ENCODE results near the gene WASL. TPM values are rescaled to one million over a fixed set of nuclear protein-coding genes. Genes with fewer than 3 reads are reported as not detected.

Gene WASL
- total RNA-seq, 1 experiment from 2014 or later, result 39.3 TPM

DNA sequence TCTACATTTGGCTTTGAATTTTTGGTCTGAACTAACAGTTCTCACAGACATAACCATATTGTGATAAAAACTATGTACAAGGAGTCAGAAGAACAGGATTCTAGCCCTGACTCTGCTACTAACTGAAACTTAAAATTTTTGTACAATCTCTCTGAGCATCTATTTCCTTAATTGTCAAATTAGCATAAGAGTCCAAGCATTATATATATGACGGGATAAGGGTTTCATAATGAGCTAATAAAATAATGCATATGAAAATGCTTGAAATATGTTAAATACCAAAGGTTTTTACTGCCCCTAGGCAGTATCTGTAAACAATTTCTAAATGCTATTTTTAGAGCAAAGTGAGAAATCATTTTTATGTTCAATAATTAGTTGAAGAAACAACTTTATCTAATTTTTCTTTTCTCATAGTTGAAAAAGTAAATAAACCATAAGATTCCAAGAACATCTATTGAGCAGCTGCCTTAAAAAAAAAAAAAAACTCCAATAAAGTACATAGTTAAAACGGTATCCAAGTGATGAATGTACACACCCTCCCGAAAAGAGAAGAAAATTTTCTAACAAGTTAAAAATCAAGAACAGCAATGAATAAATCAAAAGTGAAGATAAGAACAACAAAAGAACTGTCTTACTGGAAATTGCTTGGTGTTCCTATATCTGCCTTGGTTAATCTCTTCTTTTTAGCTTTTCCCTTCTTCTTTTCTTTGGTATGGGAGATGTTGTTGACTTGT is 52.7 kb downstream of the WASL start:
- WGBS (ENCODE audit: extremely low coverage, insufficient read length, low lambda C conversion rate), result no CpG with 5 or more reads among the region's 3 CpGs

More for the DNA sequence above, 52.7 kb downstream of the WASL start:
- Histone ChIP-seq H2AFZ (ENCODE audit: low read length) (no peak overlapping the region), H3K79me1 (ENCODE audit: insufficient read depth, low read depth, low read length, poor library complexity, severe bottlenecking) (no peaks in the 10 kb centered on the region), H3K56ac (ENCODE audit: insufficient read length, low read depth, low read length) (no peak overlapping the region), H2BK12ac (ENCODE audit: insufficient read length, low read depth, low read length) (no peak overlapping the region), H3K18ac (ENCODE audit: insufficient read length, low read depth, low read length) (no peak overlapping the region), H2BK15ac (ENCODE audit: low read depth, low read length) (no peak overlapping the region), H3K9ac (ENCODE audit: extremely low read depth, insufficient read length, low read length) (no peak overlapping the region), H3K4ac (ENCODE audit: low read depth, low read length) (no peak overlapping the region), H3K4me2 (ENCODE audit: insufficient read depth, insufficient read length, low read length) (no peak overlapping the region), H3K14ac (ENCODE audit: insufficient read depth, low read length) (no peak overlapping the region), H2BK5ac (ENCODE audit: insufficient read length, low read length) (no peak overlapping the region), H4K20me1 (ENCODE audit: control insufficient read depth, insufficient read depth, insufficient read length) (no peaks in the 10 kb centered on the region), H3K79me2 (ENCODE audit: insufficient read depth, low read length) (no peaks in the 10 kb centered on the region), H3K27me3 (ENCODE audit: insufficient read depth, low read length) (no peaks in the 10 kb centered on the region), H2AK5ac (ENCODE audit: insufficient read length, low read length) (no peak overlapping the region), H3K23me2 (ENCODE audit: insufficient read length, low read depth, low read length, poor library complexity, severe bottlenecking) (no peaks in the 10 kb centered on the region), H3K27ac (ENCODE audit: insufficient read length, low read depth, low read length) (no peak overlapping the region), H4K5ac (ENCODE audit: insufficient read length, low read depth, low read length) (no peak overlapping the region), H3K4me1 (ENCODE audit: insufficient read depth, low read length) (no peaks in the 10 kb centered on the region; the same call in 1 of the 2 replicates), H2BK20ac (ENCODE audit: low read depth, low read length, poor library complexity, severe bottlenecking) (no peak overlapping the region), H3T11ph (ENCODE audit: low read length) (no peak overlapping the region), H4K8ac (replicated peaks; ENCODE audit: insufficient read length, low read depth, low read length) (no peak overlapping the region), H3K9me3 (ENCODE audit: control insufficient read depth, low read depth, low read length) (no peaks in the 10 kb centered on the region), H4K91ac (ENCODE audit: insufficient read length, low read depth, low read length) (no peak overlapping the region), H3K23ac (ENCODE audit: insufficient read length, low read depth, low read length) (no peak overlapping the region), H2BK120ac (ENCODE audit: low read depth, low read length, poor library complexity, severe bottlenecking) (no peak overlapping the region)
- no peaks in the 10 kb centered on the region for H3K27me3 Mint-ChIP-seq (ENCODE audit: low read depth)
- TF ChIP-seq, protein P1, sequence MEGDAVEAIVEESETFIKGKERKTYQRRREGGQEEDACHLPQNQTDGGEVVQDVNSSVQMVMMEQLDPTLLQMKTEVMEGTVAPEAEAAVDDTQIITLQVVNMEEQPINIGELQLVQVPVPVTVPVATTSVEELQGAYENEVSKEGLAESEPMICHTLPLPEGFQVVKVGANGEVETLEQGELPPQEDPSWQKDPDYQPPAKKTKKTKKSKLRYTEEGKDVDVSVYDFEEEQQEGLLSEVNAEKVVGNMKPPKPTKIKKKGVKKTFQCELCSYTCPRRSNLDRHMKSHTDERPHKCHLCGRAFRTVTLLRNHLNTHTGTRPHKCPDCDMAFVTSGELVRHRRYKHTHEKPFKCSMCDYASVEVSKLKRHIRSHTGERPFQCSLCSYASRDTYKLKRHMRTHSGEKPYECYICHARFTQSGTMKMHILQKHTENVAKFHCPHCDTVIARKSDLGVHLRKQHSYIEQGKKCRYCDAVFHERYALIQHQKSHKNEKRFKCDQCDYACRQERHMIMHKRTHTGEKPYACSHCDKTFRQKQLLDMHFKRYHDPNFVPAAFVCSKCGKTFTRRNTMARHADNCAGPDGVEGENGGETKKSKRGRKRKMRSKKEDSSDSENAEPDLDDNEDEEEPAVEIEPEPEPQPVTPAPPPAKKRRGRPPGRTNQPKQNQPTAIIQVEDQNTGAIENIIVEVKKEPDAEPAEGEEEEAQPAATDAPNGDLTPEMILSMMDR (conservative IDR thresholded peaks at IDR 0.05), result no peak
- no peak overlapping the region for H3K4me3 Mint-ChIP-seq
- H3K4me1 Mint-ChIP-seq, result peaks cover 5 to 13% of the 10 kb centered on the region in 2 experiments; a peak in 3 of 4 replicates
- DNase-seq, result no peak
- H3K9me3 Mint-ChIP-seq, result no peaks in the 10 kb centered on the region
- peaks cover 5 to 69% (median 56%) of the 10 kb centered on the region in 3 experiments; a peak in 6 of 7 replicates for H3K36me3 Mint-ChIP-seq (ENCODE audit: insufficient read depth in 1 of 3, low read depth in 3 of 3)
- H3K27ac Mint-ChIP-seq, result peak overlapping the region in 1 of 3 experiments; percentile 46; a peak in 1 of 7 replicates
